AG04449 (cell line): Measurements from ENCODE around the gene ADAMTS20.

ENCODE experiments used
- CTCF ChIA-PET: fragments of 350-600 bp; formaldehyde crosslinking; extraction: SDS; loops from one replicate; lab custom pipeline; 2021; ENCODE audit warnings: antibody characterized with exemption; lab: Yijun Ruan, JAX
- POLR2A ChIA-PET: fragments of 400-600, 350-600 bp; formaldehyde crosslinking; extraction: SDS; loops from one replicate; lab custom pipeline; 2020; ENCODE audit warnings: antibody characterized with exemption, inconsistent platforms; lab: Yijun Ruan, JAX
- DNase-seq: peaks from one replicate; pipeline ENCODE4 v3.0.0-alpha.2; 2010; ENCODE audit warnings: low read depth, low spot score
- H3K4me3 ChIP-seq: 2 replicates; pipeline ENCODE4 v1.5.1; 2011; ENCODE audit warnings: low read depth, mild to moderate bottlenecking, control low read depth, low read length
- TF ChIP-seq, protein P1 (sequence below): IDR thresholded peaks from one replicate; pipeline ENCODE4 v1.5.1; 2011; ENCODE audit warnings: mild to moderate bottlenecking, moderate library complexity, low read length, control low read depth, inconsistent platforms; ENCODE audit not compliant: insufficient read depth; ENCODE audit errors: missing control alignments

The ADAMTS20 gene

GRCh38 chr12:43401096-43401495, 150.9 kb downstream of the ADAMTS20 start:
- ChIA-PET POLR2A (no interaction called here), CTCF (no interaction called here)
- no peak overlapping the region for H3K4me3 ChIP-seq
- TF ChIP-seq, protein P1, sequence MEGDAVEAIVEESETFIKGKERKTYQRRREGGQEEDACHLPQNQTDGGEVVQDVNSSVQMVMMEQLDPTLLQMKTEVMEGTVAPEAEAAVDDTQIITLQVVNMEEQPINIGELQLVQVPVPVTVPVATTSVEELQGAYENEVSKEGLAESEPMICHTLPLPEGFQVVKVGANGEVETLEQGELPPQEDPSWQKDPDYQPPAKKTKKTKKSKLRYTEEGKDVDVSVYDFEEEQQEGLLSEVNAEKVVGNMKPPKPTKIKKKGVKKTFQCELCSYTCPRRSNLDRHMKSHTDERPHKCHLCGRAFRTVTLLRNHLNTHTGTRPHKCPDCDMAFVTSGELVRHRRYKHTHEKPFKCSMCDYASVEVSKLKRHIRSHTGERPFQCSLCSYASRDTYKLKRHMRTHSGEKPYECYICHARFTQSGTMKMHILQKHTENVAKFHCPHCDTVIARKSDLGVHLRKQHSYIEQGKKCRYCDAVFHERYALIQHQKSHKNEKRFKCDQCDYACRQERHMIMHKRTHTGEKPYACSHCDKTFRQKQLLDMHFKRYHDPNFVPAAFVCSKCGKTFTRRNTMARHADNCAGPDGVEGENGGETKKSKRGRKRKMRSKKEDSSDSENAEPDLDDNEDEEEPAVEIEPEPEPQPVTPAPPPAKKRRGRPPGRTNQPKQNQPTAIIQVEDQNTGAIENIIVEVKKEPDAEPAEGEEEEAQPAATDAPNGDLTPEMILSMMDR: no peak
- no peak for DNase-seq

DNA sequence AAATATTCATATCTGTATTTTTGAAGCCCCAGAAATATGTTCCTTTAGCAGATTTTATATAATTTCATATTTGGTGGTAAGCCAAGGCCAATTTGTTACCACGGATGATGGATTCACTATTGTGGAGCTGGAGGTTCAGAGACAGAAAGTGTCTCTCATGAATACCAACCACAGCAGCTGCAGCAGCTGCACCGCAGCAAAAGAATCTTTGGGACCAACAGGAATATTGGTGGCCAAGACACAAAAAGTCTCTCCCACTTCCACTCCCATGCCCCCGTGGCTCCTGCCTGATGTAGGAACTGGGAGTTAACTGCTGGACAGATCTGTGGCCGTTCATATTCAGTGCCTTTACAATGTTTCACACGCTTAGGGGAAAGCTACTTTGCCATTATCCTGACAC, 155.3 kb downstream of the ADAMTS20 start:
- no peak overlapping the region for H3K4me3 ChIP-seq
- TF ChIP-seq, protein P1: no peak
- ChIA-PET CTCF (interaction anchor here (1.5 kb wide), 1 partner anchor 14 kb away, joined by 3 read pairs; no protein-coding TSS in a partner anchor), POLR2A (no interaction called here)
- no peak for DNase-seq

- POLR2A ChIA-PET: no interaction called here
- TF ChIP-seq, protein P1: no peak
- CTCF ChIA-PET: interaction anchor here (0.8 kb wide), 1 partner anchor 8 kb away, joined by 3 read pairs; no protein-coding TSS in a partner anchor
- no peak overlapping the region for H3K4me3 ChIP-seq
- DNase-seq: no peak
These were observed 159.9 kb downstream of the ADAMTS20 start for GRCh38 chr12:43392116-43392515.

GRCh38 chr12:43381879-43382278, 170.1 kb downstream of the ADAMTS20 start:
- POLR2A ChIA-PET: no interaction called here
- CTCF ChIA-PET: no interaction called here
- no peak overlapping the region for H3K4me3 ChIP-seq
- TF ChIP-seq, protein P1: no peak
- no peak for DNase-seq

DNA sequence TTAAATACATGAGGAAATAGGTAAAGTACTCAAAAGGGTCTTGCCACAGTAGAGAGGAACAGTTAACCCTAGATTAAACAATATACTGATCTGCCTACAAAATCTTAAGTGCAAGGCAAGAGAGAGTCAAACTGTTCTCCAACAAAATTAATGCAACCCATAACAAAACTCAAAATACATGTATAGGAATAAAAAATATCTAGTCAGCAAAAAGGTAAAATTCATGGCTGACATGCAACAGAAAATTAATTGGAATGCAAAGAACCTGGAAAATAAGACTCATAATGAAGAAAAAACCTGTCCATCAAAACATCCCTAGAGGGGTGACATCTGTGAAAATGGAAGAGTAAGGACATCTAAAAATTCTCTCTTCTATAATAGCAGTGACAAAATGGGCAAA, 173.6 kb downstream of the ADAMTS20 start:
- ChIA-PET CTCF (no interaction called here), POLR2A (no interaction called here)
- H3K4me3 ChIP-seq: no peak overlapping the region
- DNase-seq: no peak
- TF ChIP-seq, protein P1: no peak

GRCh38 chr12:43370263-43370662, 181.7 kb downstream of the ADAMTS20 start:
- TF ChIP-seq, protein P1: no peak
- CTCF ChIA-PET: interaction anchor here (1.0 kb wide), 1 partner anchor 31 kb away, joined by 4 read pairs; no protein-coding TSS in a partner anchor
- no peak overlapping the region for H3K4me3 ChIP-seq
- no peak for DNase-seq
- POLR2A ChIA-PET: no interaction called here
